Anterior cingulate cortex (tissue), 58 donors: Measurements from ENCODE around the gene ALDH1A1.
"Not testable (repeated sequence)": the region's sequence is repeated elsewhere in the genome, so short reads cannot be mapped to it uniquely, and the experiment has no call there.

Source experiments
- DNase-seq, 58 donors: peaks; one replicate each; lab custom pipeline; 2025; lab: John Stamatoyannopoulos, UW

Gene ALDH1A1

DNA sequence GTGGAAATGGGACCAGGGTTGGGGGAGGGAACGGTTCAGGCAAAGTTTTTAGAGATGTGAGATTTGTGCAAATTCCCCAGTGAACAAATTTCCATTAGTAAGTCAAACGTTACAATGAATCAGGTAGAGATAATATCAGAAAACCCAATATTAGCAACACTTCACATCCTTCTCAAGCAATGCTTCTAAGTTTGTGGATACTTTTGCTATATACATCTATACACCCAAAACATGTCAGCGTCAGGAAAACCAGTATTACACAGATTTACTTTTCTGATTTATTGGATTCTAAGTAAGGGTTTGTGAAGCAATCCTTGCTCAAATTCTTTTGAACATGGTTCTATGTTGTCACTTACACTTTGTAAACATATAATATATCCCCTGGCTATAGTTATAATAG lies 6.5 kb downstream of the ALDH1A1 start:
- no peak for DNase-seq

- no peak for DNase-seq
These were observed 7.5 kb downstream of the ALDH1A1 start for GRCh38 chr9:72945391-72945790.

- no peak for DNase-seq
These were observed 8.9 kb downstream of the ALDH1A1 start for GRCh38 chr9:72943844-72944462.

DNA sequence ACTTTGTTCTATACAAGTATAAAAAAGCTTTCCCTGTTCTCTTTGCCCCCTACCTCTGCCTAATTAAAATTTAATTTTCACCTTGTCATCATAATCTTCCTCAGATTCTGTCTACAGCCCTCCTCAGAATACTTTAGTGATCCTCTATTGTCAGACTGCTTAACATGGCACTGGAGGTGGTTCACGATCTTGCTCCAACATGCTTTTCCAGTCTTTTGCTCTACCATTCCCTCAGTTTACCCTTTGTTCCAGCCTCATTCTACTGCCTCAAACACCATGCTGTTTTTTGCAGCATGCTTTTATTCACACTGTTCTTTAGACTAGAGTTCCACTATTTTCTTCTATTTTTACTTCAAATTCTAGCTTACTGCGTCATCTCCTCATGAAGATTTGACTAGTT lies 10.4 kb downstream of the ALDH1A1 start:
- DNase-seq, result no peak

GRCh38 chr9:72939581-72939980 lies 13.3 kb downstream of the ALDH1A1 start:
- DNase-seq, result not testable (repeated sequence)

DNA sequence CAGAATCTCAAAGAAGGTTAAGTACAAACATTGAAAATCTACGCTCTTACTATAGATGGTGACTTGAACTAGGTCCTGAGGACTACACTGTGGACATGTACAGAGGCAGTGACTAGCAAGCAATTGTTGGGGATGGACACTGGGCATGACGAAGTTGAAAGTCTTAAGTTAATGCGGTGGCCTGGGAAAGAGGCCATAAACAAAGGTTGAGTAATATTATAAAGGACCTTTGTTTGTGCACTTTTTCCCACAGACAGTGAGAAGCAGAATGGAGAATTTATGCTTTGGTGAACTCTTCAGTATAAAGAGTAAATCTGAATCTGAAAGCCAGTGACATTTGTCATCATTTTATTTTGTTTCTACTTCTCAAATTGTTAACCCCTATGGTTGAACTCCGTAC lies 15.3 kb downstream of the ALDH1A1 start:
- DNase-seq, result no peak

GRCh38 chr9:72936679-72937078 lies 16.2 kb downstream of the ALDH1A1 start:
- no peak for DNase-seq

- DNase-seq, result no peak
These were observed 16.6 kb downstream of the ALDH1A1 start for GRCh38 chr9:72936266-72936665.

DNA sequence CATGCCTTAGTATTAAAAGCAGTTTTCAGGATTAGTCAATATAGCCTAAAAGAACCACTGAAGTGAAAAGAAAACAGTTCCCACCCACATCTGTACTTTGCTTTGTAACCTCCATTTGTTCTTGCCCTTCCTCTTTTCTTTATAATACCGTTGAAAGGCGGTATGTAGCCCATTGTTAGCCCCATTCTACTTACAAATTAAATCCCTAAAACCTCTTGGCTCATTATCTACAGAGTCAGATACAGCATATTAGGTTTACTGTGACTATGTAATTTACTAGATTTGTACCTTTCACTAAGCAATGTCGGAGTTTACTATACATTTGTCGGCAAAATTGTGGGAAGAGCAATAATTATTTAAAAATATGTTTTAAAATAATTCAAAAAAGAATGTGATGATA lies 17.3 kb downstream of the ALDH1A1 start:
- no peak for DNase-seq

DNA sequence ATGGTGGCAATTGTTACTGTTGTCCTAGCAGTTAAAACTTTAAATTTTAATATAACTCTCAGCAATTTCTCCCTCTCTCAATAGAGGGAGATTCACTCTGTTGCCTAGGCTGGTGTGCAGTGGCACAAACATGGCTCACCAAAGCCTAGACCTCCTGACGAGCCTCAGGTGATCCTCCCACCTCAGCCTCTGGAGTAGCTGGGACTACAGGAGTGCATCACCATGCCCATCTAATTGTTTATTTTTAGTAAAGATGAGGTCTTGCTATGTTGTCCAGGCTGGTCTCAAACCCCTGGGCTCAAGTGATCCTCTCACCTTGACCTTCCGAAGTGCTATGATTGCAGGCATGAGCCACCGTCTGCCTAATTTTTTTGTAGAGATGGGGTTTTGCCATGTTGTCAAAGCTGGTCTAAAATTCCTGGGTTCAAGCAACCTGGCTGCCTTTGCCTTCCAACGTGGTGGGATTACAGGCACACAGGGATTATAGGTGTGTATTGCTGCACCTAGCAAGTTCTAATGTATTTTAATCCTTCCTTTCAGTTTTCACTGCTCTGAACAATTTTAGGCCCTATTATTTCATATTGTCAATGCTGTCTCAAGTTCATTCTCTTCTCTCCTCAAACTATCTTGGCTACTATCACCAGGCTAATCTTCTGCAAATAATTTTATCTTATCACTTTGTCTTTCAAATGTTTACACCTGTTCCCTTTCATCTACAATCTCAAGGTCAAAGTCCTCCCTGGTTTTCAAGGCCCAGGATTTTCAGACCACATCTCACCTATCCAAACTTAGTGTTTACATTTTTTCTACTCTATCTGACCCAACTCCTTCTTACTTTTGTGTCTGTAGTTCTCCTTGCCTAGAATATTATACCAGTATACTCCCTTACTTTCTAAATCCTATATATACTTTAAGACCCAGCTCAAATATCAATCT lies 18.9 kb downstream of the ALDH1A1 start:
- no peak for DNase-seq

- DNase-seq, result no peak
These were observed 20.2 kb downstream of the ALDH1A1 start for GRCh38 chr9:72932619-72933018.

- no peak for DNase-seq
These were observed 21.0 kb downstream of the ALDH1A1 start for GRCh38 chr9:72931897-72932296.

GRCh38 chr9:72931437-72931836 lies 21.4 kb downstream of the ALDH1A1 start:
- no peak for DNase-seq

GRCh38 chr9:72930828-72931227 lies 22.0 kb downstream of the ALDH1A1 start:
- DNase-seq, result no peak

- no peak for DNase-seq
These were observed 23.3 kb downstream of the ALDH1A1 start for GRCh38 chr9:72929542-72929941.

- DNase-seq, result no peak
These were observed 24.8 kb downstream of the ALDH1A1 start for GRCh38 chr9:72928042-72928507.

GRCh38 chr9:72926506-72926905 lies 26.3 kb downstream of the ALDH1A1 start:
- DNase-seq, result no peak

GRCh38 chr9:72925891-72926290 lies 27.0 kb downstream of the ALDH1A1 start:
- DNase-seq, result no peak

DNA sequence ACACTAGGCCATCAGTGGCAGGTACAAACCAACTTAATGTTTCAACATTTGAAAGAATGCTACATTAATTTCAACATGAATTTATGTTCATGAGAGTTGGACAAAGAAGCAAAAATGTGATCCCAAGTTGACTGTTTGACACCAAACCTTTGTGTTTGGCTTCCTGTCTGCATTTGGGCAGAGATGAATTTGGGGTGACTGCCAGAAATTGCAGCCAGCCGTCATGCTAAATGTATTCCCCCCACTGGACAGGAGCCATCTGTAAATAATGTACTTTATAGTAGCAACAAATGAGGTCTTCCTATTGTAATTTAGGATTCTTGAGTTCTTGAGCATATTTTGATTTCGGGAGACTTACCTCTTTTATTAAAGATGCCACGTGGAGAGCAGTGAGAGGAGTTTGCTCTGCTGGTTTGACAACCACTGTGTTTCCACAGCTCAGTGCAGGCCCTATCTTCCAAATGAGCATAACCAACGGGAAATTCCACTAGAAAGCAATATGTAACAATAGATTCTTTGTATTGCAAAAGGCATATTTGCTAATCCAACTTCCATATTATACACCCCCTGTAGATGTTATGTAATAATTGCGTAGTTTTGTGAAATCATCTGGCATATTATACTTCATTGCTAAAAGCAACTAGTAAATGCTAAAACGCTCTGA lies 27.6 kb downstream of the ALDH1A1 start:
- no peak for DNase-seq

GRCh38 chr9:72924154-72924790 lies 28.6 kb downstream of the ALDH1A1 start:
- DNase-seq, result no peak

DNA sequence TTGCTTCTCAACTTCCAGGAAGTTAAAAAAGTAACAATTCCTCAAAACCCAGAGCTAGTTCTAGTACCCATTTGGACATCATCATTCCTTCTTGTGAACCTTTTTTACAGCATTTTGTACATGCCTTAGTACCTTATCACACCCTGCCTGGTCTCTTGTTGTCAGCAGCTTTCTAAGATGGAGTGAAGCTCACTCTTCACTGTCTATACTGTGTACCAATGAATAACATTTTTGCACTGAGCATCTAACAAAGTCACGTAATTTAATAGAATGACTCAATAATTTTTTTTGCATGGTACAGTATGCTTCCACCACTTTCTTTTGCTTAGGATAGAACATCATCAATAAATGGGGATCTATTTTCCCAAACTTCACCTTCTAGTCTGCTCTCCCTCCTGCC lies 29.8 kb downstream of the ALDH1A1 start:
- no peak for DNase-seq
